K562 (cell line): Measurements from ENCODE around the gene SPSB1. TPM values are rescaled to one million over a fixed set of nuclear protein-coding genes. Genes with fewer than 3 reads are reported as not detected.

Experiments used
- ATAC-seq: fragments of 200-7000 bp; cut with Tn5 transposase; 3 replicates; pipeline ENCODE4 v1.9.1; 2020; ENCODE audit warnings: moderate library complexity
- BruUV-seq: library from RNA; stranded (reverse); fragments of 400-500 nt; replicated peaks from 2 replicates; lab custom pipeline; 2021; lab: Mats Ljungman, UMichigan
- CTCF ChIA-PET: fragments of 300-600 bp; formaldehyde crosslinking; extraction: SDS; loops from one replicate; lab custom pipeline; 2021; ENCODE audit warnings: low intra/inter-chr PET ratio; lab: Yijun Ruan, JAX
- POLR2A ChIA-PET: fragments of 300-600, 350-650 bp; sonication (Branson Sonifier 250); formaldehyde crosslinking; extraction: SDS; loops from one replicate; lab custom pipeline; 2021; ENCODE audit warnings: antibody characterized with exemption, inconsistent platforms; lab: Yijun Ruan, JAX
- DNase-seq, 4 experiments: peaks; one replicate each; pipeline versions ENCODE4 v3.0.0 to v3.0.0-alpha.2; 2011 to 2018; ENCODE audit warnings: low spot score in 3 of 4, mixed read lengths in 3 of 4; ENCODE audit errors: extremely low read depth in 1 of 4
- FAIRE-seq: peaks from 2 replicates; lab custom pipeline; 2011; peaks lifted over from hg19 to GRCh38; lab: Jason Lieb, UNC
- H2AFZ ChIP-seq: 2 replicates; pipeline ENCODE4 v1.6.0; 2011; ENCODE audit warnings: low read depth, low read length, control low read depth, inconsistent platforms
- H3K27ac ChIP-seq: fragments of 200-600 bp; 3 replicates; pipeline ENCODE4 v1.8.0; 2011; ENCODE audit warnings: low read depth, mild to moderate bottlenecking, control low read depth, inconsistent platforms, low read length, moderate library complexity, mixed read lengths; ENCODE audit errors: extremely low read depth
- H3K27me3 ChIP-seq, 2 experiments: fragments of 300-600 bp in 1 of 2; 2 replicates in 1 of 2; 3 replicates in 1 of 2; pipeline versions ENCODE4 v1.6.0 to v1.8.0; 2011; ENCODE audit warnings: inconsistent platforms in 2 of 2, low read length in 2 of 2, mild to moderate bottlenecking in 1 of 2, mixed read lengths in 1 of 2, moderate library complexity in 1 of 2; ENCODE audit not compliant: control insufficient read depth in 2 of 2, insufficient read depth in 2 of 2
- H3K36me3 ChIP-seq: fragments of 300-600 bp; 3 replicates; pipeline ENCODE4 v1.8.0; 2011; ENCODE audit warnings: mild to moderate bottlenecking, low read length, inconsistent platforms; ENCODE audit not compliant: control insufficient read depth, insufficient read depth
- H3K4me1 ChIP-seq, 2 experiments: fragments of 200-600 bp in 1 of 2; replicated peaks in 1 of 2; 2 replicates in 1 of 2; 3 replicates in 1 of 2; pipeline versions ENCODE4 v1.5.1 to v1.8.0; 2011; ENCODE audit warnings: inconsistent platforms in 2 of 2, low read length in 2 of 2, mild to moderate bottlenecking in 1 of 2, mixed read lengths in 1 of 2, moderate library complexity in 1 of 2; ENCODE audit not compliant: control insufficient read depth in 2 of 2, insufficient read depth in 2 of 2
- H3K4me2 ChIP-seq: 2 replicates; pipeline ENCODE4 v1.6.1; 2011; ENCODE audit warnings: low read length, control low read depth, inconsistent platforms, mixed read lengths; ENCODE audit not compliant: insufficient read depth
- H3K4me3 ChIP-seq: fragments of 200-600 bp; sonication (generic), shearing (Covaris generic); 2 replicates; pipeline ENCODE4 v1.5.1; 2016; ENCODE audit warnings: control low read depth, inconsistent platforms
- H3K79me2 ChIP-seq: fragments of 200-600 bp; 3 replicates; pipeline ENCODE4 v1.8.0; 2011; ENCODE audit warnings: low read length, inconsistent platforms; ENCODE audit not compliant: control insufficient read depth, insufficient read depth
- H3K9ac ChIP-seq, 2 experiments: 2 replicates each; pipeline versions ENCODE4 v1.6.0 to v1.6.1; 2011; ENCODE audit warnings: low read depth in 2 of 2, low read length in 2 of 2, control low read depth in 1 of 2, inconsistent platforms in 1 of 2, mild to moderate bottlenecking in 1 of 2, mixed read lengths in 1 of 2; ENCODE audit not compliant: insufficient read depth in 1 of 2
- H3K9me1 ChIP-seq: one replicate; pipeline ENCODE4 v1.6.0; 2011; ENCODE audit warnings: inconsistent platforms, mild to moderate bottlenecking, low read length, moderate library complexity; ENCODE audit not compliant: control insufficient read depth, insufficient read depth
- H3K9me3 ChIP-seq: replicated peaks from 2 replicates; pipeline ENCODE4 v1.5.1; 2011; ENCODE audit warnings: low read depth, low read length, inconsistent platforms; ENCODE audit not compliant: control insufficient read depth, insufficient read depth
- H4K20me1 ChIP-seq: replicated peaks from 2 replicates; pipeline ENCODE4 v1.6.1; 2011; ENCODE audit warnings: low read length, inconsistent platforms, mixed read lengths; ENCODE audit not compliant: control insufficient read depth, insufficient read depth
- BACH1 ChIP-seq: fragments of 200-800 bp; sonication (Bioruptor generic); IDR thresholded peaks from 2 replicates; pipeline ENCODE4 v1.6.1; 2016; ENCODE audit warnings: missing genetic modification characterization, missing compliant biosample characterization
- EGR1 ChIP-seq: fragments of 450-650 bp; conservative IDR thresholded peaks from 2 replicates; pipeline ENCODE4 v1.6.1; 2017; ENCODE audit warnings: mild to moderate bottlenecking
- ELF1 ChIP-seq: fragments of 200-800 bp; sonication (Bioruptor generic); IDR thresholded peaks from 2 replicates; pipeline ENCODE4 v1.6.1; 2016; ENCODE audit warnings: missing genetic modification characterization, missing compliant biosample characterization
- JUN ChIP-seq, 2 experiments: sonication (generic) in 1 of 2; formaldehyde crosslinking in 1 of 2; IDR thresholded peaks; 2 replicates each; pipeline versions ENCODE4 v1.6.1 to v1.8.0; 2012 to 2022; ENCODE audit warnings: borderline replicate concordance in 2 of 2, mild to moderate bottlenecking in 2 of 2, improper control_type of control experiment in 1 of 2, low read depth in 1 of 2, low read length in 1 of 2, missing genetic modification reagents in 1 of 2
- KLF10 ChIP-seq: fragments of 250-450 bp; sonication (Bioruptor Pico); IDR thresholded peaks from 2 replicates; pipeline ENCODE4 v1.6.1; 2021; ENCODE audit warnings: matching md5 sums
- SP1 ChIP-seq: sonication (generic); formaldehyde crosslinking; IDR thresholded peaks from 2 replicates; pipeline ENCODE4 v1.8.1; 2022; ENCODE audit warnings: mild to moderate bottlenecking, missing genetic modification reagents
- ZNF695 ChIP-seq: fragments of 450-650 bp; formaldehyde crosslinking; IDR thresholded peaks from 2 replicates; pipeline ENCODE4 v1.4.0; 2020; ENCODE audit warnings: mild to moderate bottlenecking, moderate library complexity
- WGBS: fragments of 100-300 bp; shearing (Covaris generic); methylation state at CpG from one replicate; pipeline ENCODE4 v1.1.6; 2016; ENCODE audit warnings: low coverage, mixed read lengths; ENCODE audit not compliant: insufficient coverage; ENCODE audit errors: missing lambda C conversion rate; 5-methylcytosine and 5-hydroxymethylcytosine counted together
- in situ Hi-C: fragments of 300-500 bp; cut with MboI; formaldehyde crosslinking; loops from 4 replicates; pipeline ENCODE4 v1.15.0; 2018; ENCODE audit warnings: inconsistent platforms, mixed read lengths
- intact Hi-C: fragments of 100-400 bp; cut with micrococcal nuclease; formaldehyde crosslinking; loops from 2 replicates; pipeline ENCODE4 v1.14.2; 2022
- polyA plus RNA-seq, 8 experiments: library from polyadenylated mRNA; depleted of rRNA in 4 of 8; stranded (reverse) in 5 of 8; unstranded in 3 of 8; fragments of >200 nt; fragmentation: Nextera tagmentation in 2 of 8; fragmentation: Illumina TruSeq in 1 of 8; extraction: Ambion mirVana in 2 of 8; extraction: Trizol in 1 of 8; gene quantifications; 2 replicates each; pipeline versions ENCODE4 v1.2.1 to v1.2.3, GENCODE V29; 2011 to 2014; ENCODE audit warnings: inconsistent platforms in 1 of 8, missing spikeins in 1 of 8
- total RNA-seq, 7 experiments: library from RNA; depleted of rRNA in 6 of 7; stranded (reverse); fragments of >200 nt in 6 of 7; fragmentation: Illumina TruSeq in 2 of 7; extraction: Trizol in 2 of 7; gene quantifications; 2 replicates each; pipeline versions ENCODE4 v1.2.1 to v1.2.3, GENCODE V29; 2011 to 2021; ENCODE audit warnings: low replicate concordance in 1 of 7
- TF ChIP-seq, protein P1 (sequence below): fragments of 250-450 bp; sonication (Bioruptor Pico); IDR thresholded peaks from 2 replicates; pipeline ENCODE4 v1.8.0; 2022; ENCODE audit warnings: moderate library complexity, mild to moderate bottlenecking, inconsistent platforms

SPSB1 gene
- total and polyA plus RNA-seq, 9 of the 15 experiments (the other 6 are each of a cell fraction or from before 2014, with no cell fraction given) = 0.06 to 0.35 (median 0.14) TPM; not detected in 6

DNA sequence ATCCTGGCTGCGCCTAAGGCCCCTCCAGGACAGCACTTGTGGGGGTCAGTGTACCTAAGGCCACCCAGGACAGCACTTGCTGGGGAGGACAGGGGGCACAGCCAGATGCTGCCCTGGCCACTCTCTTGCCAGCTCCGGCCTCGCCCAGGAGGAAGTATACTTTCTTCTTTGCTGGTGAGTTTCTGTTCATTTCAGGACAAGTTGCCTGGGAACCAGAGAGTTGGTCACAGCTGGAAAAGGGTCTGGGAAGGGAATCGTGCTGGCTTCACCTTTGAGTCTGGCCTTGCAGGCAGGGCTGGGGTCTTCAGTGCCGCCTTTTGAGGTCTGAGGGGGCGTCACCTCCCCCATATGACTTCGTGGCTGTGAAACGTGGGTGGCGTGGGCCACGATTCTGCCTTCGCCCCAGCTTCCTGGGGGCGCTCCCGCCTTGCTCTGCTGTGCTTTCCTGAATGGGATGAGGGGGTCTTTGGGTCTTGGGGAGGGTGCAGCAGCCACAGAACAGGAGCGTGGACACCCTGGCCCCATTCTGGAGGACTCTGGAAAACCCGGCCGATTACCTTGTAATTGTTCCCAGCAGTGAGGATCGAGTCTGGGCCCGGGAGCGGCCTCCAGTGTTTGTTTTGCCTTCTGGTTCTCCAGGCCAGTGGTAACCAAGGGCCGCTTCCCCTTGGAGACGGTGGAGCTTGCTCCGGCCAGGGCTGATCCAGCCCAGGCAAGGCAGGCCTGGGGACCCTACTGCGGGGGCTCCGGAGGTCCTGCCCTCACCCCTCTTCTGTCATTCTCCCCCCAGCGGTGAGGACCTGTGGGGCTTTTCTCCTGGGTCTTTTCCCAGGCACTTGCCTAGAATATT lies 45.9 kb downstream of the SPSB1 start:
- WGBS = 3% methylated on average over 25 of the region's 25 CpGs
- Histone ChIP-seq H3K79me2 (no peaks in the 10 kb centered on the region), H3K9ac (0 out of 4 replicates have a peak overlapping the region, but pooled peaks of 1 of the 2 experiments have one; percentile 33), H3K4me2 (no peak overlapping the region), H3K4me1 (peaks cover 0 to 4% of the 10 kb centered on the region in 2 experiments; a peak in 1 of 5 replicates), H4K20me1 (peaks cover 34% of the 10 kb centered on the region), H3K9me3 (no peaks in the 10 kb centered on the region), H3K4me3 (no peak overlapping the region), H3K36me3 (no peaks in the 10 kb centered on the region), H2AFZ (no peak overlapping the region), H3K9me1 (no peaks in the 10 kb centered on the region), H3K27ac (no peak overlapping the region), H3K27me3 (peaks cover 75 to 91% of the 10 kb centered on the region in 2 experiments)
- CTCF ChIA-PET = interaction anchor here (0.6 kb wide), 1 partner anchor 1282 kb away, joined by 4 read pairs; no protein-coding TSS in a partner anchor
- intact Hi-C loops = no loop called here
- BruUV-seq = no TSS peak
- TF ChIP-seq KLF10 (CRISPR knock-in tag) (no peak), ELF1 (tag) (no peak), SP1 (CRISPR knock-in tag) (no peak), EGR1 (peak; percentile 40; the same call in 1 of the 2 replicates), ZNF695 (CRISPR knock-in tag) (no peak), JUN (IDR thresholded peaks at IDR 0.05; ENCODE audit: borderline replicate concordance, low read depth, low read length) (no peak), JUN (CRISPR knock-in tag; IDR thresholded peaks at IDR 0.05; ENCODE audit: borderline replicate concordance) (no peak), BACH1 (tag) (no peak)
- TF ChIP-seq, protein P1, sequence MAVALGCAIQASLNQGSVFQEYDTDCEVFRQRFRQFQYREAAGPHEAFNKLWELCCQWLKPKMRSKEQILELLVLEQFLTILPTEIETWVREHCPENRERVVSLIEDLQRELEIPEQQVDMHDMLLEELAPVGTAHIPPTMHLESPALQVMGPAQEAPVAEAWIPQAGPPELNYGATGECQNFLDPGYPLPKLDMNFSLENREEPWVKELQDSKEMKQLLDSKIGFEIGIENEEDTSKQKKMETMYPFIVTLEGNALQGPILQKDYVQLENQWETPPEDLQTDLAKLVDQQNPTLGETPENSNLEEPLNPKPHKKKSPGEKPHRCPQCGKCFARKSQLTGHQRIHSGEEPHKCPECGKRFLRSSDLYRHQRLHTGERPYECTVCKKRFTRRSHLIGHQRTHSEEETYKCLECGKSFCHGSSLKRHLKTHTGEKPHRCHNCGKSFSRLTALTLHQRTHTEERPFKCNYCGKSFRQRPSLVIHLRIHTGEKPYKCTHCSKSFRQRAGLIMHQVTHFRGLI = no peak
- DNase-seq = no peak
- in situ Hi-C loops = no loop called here
- POLR2A ChIA-PET = interaction anchor here (0.8 kb wide), 1 partner anchor 11 kb away, joined by 3 read pairs; no protein-coding TSS in a partner anchor
- ATAC-seq = 0 out of 3 replicates have a peak, but pooled peaks have one; percentile 30
- FAIRE-seq = no peak
